ACHN (cell line): ENCODE data around the gene ZNF846.
"Not testable (repeated sequence)": the region's sequence is repeated elsewhere in the genome, so short reads cannot be mapped to it uniquely, and the experiment has no call there.

ENCODE experiments used
- DNase-seq: peaks from one replicate; pipeline ENCODE4 v3.0.0-alpha.2; 2015
- in situ Hi-C: cut with HindIII; loops from 2 replicates; pipeline ENCODE4 v1.10.0; 2017; ENCODE audit warnings: low sequenced_read_pairs, low pct_ligation_motif_present, low pct_unique_long_range_greater_than_20kb

Gene ZNF846

GRCh38 chr19:9768175-9769112, at the start of gene ZNF846:
Gene ZNF846, minus strand, starts transcription at chr19:9768738. Its CDS starts 3,788 bp downstream, at chr19:9764950.
- in situ Hi-C loops = no loop called here
- peak; percentile 76 for DNase-seq

- no peak for DNase-seq
- in situ Hi-C loops = no loop called here
These were observed 49.7 kb upstream of the ZNF846 start for GRCh38 chr19:9818175-9818733.

GRCh38 chr19:9811139-9811538, 42.6 kb upstream of the ZNF846 start:
- in situ Hi-C loops = no loop called here
- no peak for DNase-seq

- no peak for DNase-seq
- in situ Hi-C loops = no loop called here
These were observed 40.6 kb upstream of the ZNF846 start for GRCh38 chr19:9808855-9809824.

GRCh38 chr19:9806803-9807202, 38.3 kb upstream of the ZNF846 start:
- in situ Hi-C loops = no loop called here
- no peak for DNase-seq

GRCh38 chr19:9801976-9802375, 33.4 kb upstream of the ZNF846 start:
- in situ Hi-C loops = no loop called here
- no peak for DNase-seq

- no peak for DNase-seq
- in situ Hi-C loops = no loop called here
These were observed 30.6 kb upstream of the ZNF846 start for GRCh38 chr19:9799162-9799561.

GRCh38 chr19:9797871-9798270, 29.3 kb upstream of the ZNF846 start:
- in situ Hi-C loops = no loop called here
- DNase-seq = no peak

- in situ Hi-C loops = no loop called here
- DNase-seq = peak; percentile 78
These were observed 27.7 kb upstream of the ZNF846 start for GRCh38 chr19:9796113-9796773.

- no peak for DNase-seq
- in situ Hi-C loops = no loop called here
These were observed 24.6 kb upstream of the ZNF846 start for GRCh38 chr19:9793071-9793591.

- peak; percentile 1 for DNase-seq
- in situ Hi-C loops = no loop called here
These were observed 23.9 kb upstream of the ZNF846 start for GRCh38 chr19:9792206-9793070.

GRCh38 chr19:9791552-9792205, 23.1 kb upstream of the ZNF846 start:
- DNase-seq = peak; percentile 16
- in situ Hi-C loops = no loop called here

GRCh38 chr19:9791073-9791367, 22.5 kb upstream of the ZNF846 start:
- in situ Hi-C loops = not testable (repeated sequence)

GRCh38 chr19:9789579-9789978, 21.0 kb upstream of the ZNF846 start:
- DNase-seq, in situ Hi-C loops: not testable (repeated sequence)

More at GRCh38 chr19:9791073-9791367, 22.5 kb upstream of the ZNF846 start:
- DNase-seq = not testable (repeated sequence)

- DNase-seq = no peak
- in situ Hi-C loops = no loop called here
These were observed 20.5 kb upstream of the ZNF846 start for GRCh38 chr19:9789066-9789465.

GRCh38 chr19:9788604-9789003, 20.1 kb upstream of the ZNF846 start:
- DNase-seq, in situ Hi-C loops: not testable (repeated sequence)

- no peak for DNase-seq
- in situ Hi-C loops = no loop called here
These were observed 18.3 kb upstream of the ZNF846 start for GRCh38 chr19:9786819-9787218.
